Measurements from ENCODE around the gene DNAJC28. TPM values are rescaled to one million over a fixed set of nuclear protein-coding genes. Genes with fewer than 3 reads are reported as not detected.

DNAJC28 gene
- polyA plus RNA-seq, 1 of the 3 experiments (the other 2 are of a cell fraction) = 0.58 TPM

DNA sequence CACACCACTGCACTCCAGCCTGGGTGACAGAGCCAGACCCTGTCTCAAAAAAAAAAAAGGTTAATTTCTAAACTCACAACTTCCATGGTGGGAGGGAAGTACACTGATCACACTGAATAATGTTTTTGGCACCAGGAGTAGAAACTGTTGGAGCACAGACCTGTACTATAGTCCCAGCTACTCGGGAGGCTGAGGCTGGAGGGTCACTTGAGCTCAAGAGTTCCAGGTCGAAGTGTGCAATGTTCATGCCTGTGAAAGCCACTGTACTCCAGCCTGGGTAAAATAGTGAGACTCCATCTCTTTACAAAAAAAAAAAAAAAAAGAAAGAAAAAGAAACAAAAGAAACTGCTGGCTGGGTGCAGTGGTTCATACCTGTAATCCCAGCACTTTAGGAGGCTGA is 47.0 kb downstream of the DNAJC28 start:
- POLR2A ChIA-PET = interaction anchor here (0.6 kb wide), 1 partner anchor 40 kb away, joined by 7 read pairs; no protein-coding TSS in a partner anchor
- H3K79me2 ChIP-seq (ENCODE audit: insufficient read depth) = no peaks in the 10 kb centered on the region
- 71% methylated on average over 2 of the region's 2 CpGs for WGBS (ENCODE audit: low lambda C conversion rate)

DNA sequence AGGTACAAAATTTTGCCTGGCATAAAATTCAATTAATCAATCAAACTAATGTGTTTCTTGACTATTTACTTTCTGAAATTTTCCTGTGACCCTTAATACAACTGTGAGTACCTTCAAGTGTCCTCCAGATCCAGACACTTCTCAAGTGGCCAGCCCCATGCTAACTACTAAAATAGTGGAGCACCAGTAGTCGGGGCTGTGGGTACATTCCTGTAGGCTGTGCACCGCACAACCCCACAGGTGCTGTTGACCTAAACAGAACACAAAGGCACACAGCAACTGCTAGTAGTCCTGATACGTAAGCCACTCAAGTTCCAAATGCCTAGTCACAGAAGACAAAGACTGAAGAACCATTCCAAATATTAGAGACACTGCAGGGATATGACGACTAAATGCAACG is 48.3 kb downstream of the DNAJC28 start:
- Histone ChIP-seq H3F3A (replicated peaks; ENCODE audit: insufficient read depth) (no peaks in the 10 kb centered on the region), H3K4me3 (ENCODE audit: low read depth in 2 of 2, low read length in 1 of 2) (no peak overlapping the region), H3K9me2 (no peaks in the 10 kb centered on the region), H3K9me3 (no peaks in the 10 kb centered on the region), H3K4me1 (ENCODE audit: control insufficient read depth in 1 of 2, insufficient read depth in 2 of 2, low read depth in 1 of 2, low read length in 1 of 2) (no peaks in the 10 kb centered on the region; a peak in 1 of 4 replicates), H3K79me2 (ENCODE audit: insufficient read depth) (no peaks in the 10 kb centered on the region), H3K9ac (no peak overlapping the region), H3K27me3 (ENCODE audit: insufficient read depth) (no peaks in the 10 kb centered on the region), H3K4me2 (no peak overlapping the region), H3K27ac (ENCODE audit: low read depth in 2 of 2, low read length in 1 of 2) (0 out of 4 replicates have a peak overlapping the region, but pooled peaks of 1 of the 2 experiments have one; percentile 8), H2AFZ (ENCODE audit: low read depth) (no peak overlapping the region), H4K20me1 (ENCODE audit: insufficient read depth) (no peaks in the 10 kb centered on the region), H3K36me3 (replicated peaks in 1 of 2; ENCODE audit: control insufficient read depth in 1 of 2, insufficient read depth in 2 of 2, low read length in 1 of 2) (peaks cover 0 to 16% of the 10 kb centered on the region in 2 experiments)
- no peak for DNase-seq
- ChIA-PET POLR2A (no interaction called here), CTCF (interaction anchor here (1.2 kb wide), 1 partner anchor 82 kb away, joined by 3 read pairs; no protein-coding TSS in a partner anchor)
- WGBS (ENCODE audit: low lambda C conversion rate) = 80% methylated on average over 5 of the region's 5 CpGs
- TF ChIP-seq MEF2A (IDR thresholded peaks at IDR 0.05; ENCODE audit: borderline replicate concordance, low read depth) (no peak), CHD2 (IDR thresholded peaks at IDR 0.05; ENCODE audit: low read length, partially characterized antibody) (no peak), MXI1 (IDR thresholded peaks at IDR 0.05; ENCODE audit: low read depth, low read length) (no peak), RAD21 (IDR thresholded peaks at IDR 0.05; ENCODE audit: low read length) (no peak), YY1 (IDR thresholded peaks at IDR 0.05; ENCODE audit: low read depth) (no peak), RFX5 (IDR thresholded peaks at IDR 0.05; ENCODE audit: low read length) (no peak), SMC3 (IDR thresholded peaks at IDR 0.05; ENCODE audit: low read depth, low read length) (no peak), POLR2AphosphoS5 (IDR thresholded peaks at IDR 0.05; ENCODE audit: low read depth, low read length) (no peak), RXRA (IDR thresholded peaks at IDR 0.05; ENCODE audit: borderline replicate concordance, low read depth) (no peak), TEAD4 (IDR thresholded peaks at IDR 0.05; ENCODE audit: borderline replicate concordance, insufficient read depth) (no peak), FOXM1 (IDR thresholded peaks at IDR 0.05; ENCODE audit: low read depth) (no peak), RCOR1 (IDR thresholded peaks at IDR 0.05; ENCODE audit: low read length) (no peak), EZH2phosphoT487 (IDR thresholded peaks at IDR 0.05; ENCODE audit: borderline replicate concordance, low read depth) (no peak)
- TF ChIP-seq, protein P1, sequence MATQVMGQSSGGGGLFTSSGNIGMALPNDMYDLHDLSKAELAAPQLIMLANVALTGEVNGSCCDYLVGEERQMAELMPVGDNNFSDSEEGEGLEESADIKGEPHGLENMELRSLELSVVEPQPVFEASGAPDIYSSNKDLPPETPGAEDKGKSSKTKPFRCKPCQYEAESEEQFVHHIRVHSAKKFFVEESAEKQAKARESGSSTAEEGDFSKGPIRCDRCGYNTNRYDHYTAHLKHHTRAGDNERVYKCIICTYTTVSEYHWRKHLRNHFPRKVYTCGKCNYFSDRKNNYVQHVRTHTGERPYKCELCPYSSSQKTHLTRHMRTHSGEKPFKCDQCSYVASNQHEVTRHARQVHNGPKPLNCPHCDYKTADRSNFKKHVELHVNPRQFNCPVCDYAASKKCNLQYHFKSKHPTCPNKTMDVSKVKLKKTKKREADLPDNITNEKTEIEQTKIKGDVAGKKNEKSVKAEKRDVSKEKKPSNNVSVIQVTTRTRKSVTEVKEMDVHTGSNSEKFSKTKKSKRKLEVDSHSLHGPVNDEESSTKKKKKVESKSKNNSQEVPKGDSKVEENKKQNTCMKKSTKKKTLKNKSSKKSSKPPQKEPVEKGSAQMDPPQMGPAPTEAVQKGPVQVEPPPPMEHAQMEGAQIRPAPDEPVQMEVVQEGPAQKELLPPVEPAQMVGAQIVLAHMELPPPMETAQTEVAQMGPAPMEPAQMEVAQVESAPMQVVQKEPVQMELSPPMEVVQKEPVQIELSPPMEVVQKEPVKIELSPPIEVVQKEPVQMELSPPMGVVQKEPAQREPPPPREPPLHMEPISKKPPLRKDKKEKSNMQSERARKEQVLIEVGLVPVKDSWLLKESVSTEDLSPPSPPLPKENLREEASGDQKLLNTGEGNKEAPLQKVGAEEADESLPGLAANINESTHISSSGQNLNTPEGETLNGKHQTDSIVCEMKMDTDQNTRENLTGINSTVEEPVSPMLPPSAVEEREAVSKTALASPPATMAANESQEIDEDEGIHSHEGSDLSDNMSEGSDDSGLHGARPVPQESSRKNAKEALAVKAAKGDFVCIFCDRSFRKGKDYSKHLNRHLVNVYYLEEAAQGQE (IDR thresholded peaks at IDR 0.05; ENCODE audit: low read depth, low read length) = no peak
- TF ChIP-seq, protein P2, sequence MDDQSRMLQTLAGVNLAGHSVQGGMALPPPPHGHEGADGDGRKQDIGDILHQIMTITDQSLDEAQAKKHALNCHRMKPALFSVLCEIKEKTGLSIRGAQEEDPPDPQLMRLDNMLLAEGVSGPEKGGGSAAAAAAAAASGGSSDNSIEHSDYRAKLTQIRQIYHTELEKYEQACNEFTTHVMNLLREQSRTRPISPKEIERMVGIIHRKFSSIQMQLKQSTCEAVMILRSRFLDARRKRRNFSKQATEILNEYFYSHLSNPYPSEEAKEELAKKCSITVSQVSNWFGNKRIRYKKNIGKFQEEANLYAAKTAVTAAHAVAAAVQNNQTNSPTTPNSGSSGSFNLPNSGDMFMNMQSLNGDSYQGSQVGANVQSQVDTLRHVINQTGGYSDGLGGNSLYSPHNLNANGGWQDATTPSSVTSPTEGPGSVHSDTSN (IDR thresholded peaks at IDR 0.05) = no peak
- TF ChIP-seq, protein P3, sequence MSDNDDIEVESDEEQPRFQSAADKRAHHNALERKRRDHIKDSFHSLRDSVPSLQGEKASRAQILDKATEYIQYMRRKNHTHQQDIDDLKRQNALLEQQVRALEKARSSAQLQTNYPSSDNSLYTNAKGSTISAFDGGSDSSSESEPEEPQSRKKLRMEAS (IDR thresholded peaks at IDR 0.05; ENCODE audit: low read depth) = no peak

More for the DNA sequence above, 47.0 kb downstream of the DNAJC28 start:
- no peaks in the 10 kb centered on the region for H3F3A ChIP-seq (replicated peaks; ENCODE audit: insufficient read depth)
- H3K27me3 ChIP-seq (ENCODE audit: insufficient read depth) = no peaks in the 10 kb centered on the region
- no peaks in the 10 kb centered on the region; a peak in 1 of 4 replicates for H3K4me1 ChIP-seq (ENCODE audit: control insufficient read depth in 1 of 2, insufficient read depth in 2 of 2, low read depth in 1 of 2, low read length in 1 of 2)
- TF ChIP-seq FOSL2 (IDR thresholded peaks at IDR 0.05; ENCODE audit: borderline replicate concordance, low read depth) (no peak), GABPA (IDR thresholded peaks at IDR 0.05; ENCODE audit: low read depth) (no peak), FOXJ3 (CRISPR knock-in tag; IDR thresholded peaks at IDR 0.05) (no peak), TAF1 (IDR thresholded peaks at IDR 0.05; ENCODE audit: borderline replicate concordance, low read depth, low read length) (no peak), YY1 (IDR thresholded peaks at IDR 0.05; ENCODE audit: low read depth) (no peak), RXRA (IDR thresholded peaks at IDR 0.05; ENCODE audit: borderline replicate concordance, low read depth) (no peak), SMC3 (IDR thresholded peaks at IDR 0.05; ENCODE audit: low read depth, low read length) (no peak)
- TF ChIP-seq, protein P4, sequence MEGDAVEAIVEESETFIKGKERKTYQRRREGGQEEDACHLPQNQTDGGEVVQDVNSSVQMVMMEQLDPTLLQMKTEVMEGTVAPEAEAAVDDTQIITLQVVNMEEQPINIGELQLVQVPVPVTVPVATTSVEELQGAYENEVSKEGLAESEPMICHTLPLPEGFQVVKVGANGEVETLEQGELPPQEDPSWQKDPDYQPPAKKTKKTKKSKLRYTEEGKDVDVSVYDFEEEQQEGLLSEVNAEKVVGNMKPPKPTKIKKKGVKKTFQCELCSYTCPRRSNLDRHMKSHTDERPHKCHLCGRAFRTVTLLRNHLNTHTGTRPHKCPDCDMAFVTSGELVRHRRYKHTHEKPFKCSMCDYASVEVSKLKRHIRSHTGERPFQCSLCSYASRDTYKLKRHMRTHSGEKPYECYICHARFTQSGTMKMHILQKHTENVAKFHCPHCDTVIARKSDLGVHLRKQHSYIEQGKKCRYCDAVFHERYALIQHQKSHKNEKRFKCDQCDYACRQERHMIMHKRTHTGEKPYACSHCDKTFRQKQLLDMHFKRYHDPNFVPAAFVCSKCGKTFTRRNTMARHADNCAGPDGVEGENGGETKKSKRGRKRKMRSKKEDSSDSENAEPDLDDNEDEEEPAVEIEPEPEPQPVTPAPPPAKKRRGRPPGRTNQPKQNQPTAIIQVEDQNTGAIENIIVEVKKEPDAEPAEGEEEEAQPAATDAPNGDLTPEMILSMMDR (IDR thresholded peaks at IDR 0.05) = no peak
- TF ChIP-seq, protein P3 (IDR thresholded peaks at IDR 0.05; ENCODE audit: low read depth) = no peak
- no peak overlapping the region for H3K9ac ChIP-seq
- no peaks in the 10 kb centered on the region for H3K9me3 ChIP-seq
- no peaks in the 10 kb centered on the region for H4K20me1 ChIP-seq (ENCODE audit: insufficient read depth)
- no peak overlapping the region for H2AFZ ChIP-seq (ENCODE audit: low read depth)
- no peak overlapping the region for H3K4me3 ChIP-seq (ENCODE audit: low read depth in 2 of 2, low read length in 1 of 2)
- no peak overlapping the region for H3K27ac ChIP-seq (ENCODE audit: low read depth in 2 of 2, low read length in 1 of 2)
- H3K36me3 ChIP-seq (replicated peaks in 1 of 2; ENCODE audit: control insufficient read depth in 1 of 2, insufficient read depth in 2 of 2, low read length in 1 of 2) = peaks cover 0 to 15% of the 10 kb centered on the region in 2 experiments
- H3K9me2 ChIP-seq = no peaks in the 10 kb centered on the region
- CTCF ChIA-PET = interaction anchor here (0.6 to 3.8 kb wide), 29 partner anchors 9 to 479 kb away, joined by 3 to 32 read pairs (median 4); partner anchors contain the start of genes IFNAR1 and TMEM50B
- no peak overlapping the region for H3K4me2 ChIP-seq
- no peak for DNase-seq

Data from SK-N-SH (cell line).